ENCODE data around the gene PTPRM.
"Not testable (repeated sequence)": the region's sequence is repeated elsewhere in the genome, so short reads cannot be mapped to it uniquely, and the experiment has no call there.

PTPRM gene

DNA sequence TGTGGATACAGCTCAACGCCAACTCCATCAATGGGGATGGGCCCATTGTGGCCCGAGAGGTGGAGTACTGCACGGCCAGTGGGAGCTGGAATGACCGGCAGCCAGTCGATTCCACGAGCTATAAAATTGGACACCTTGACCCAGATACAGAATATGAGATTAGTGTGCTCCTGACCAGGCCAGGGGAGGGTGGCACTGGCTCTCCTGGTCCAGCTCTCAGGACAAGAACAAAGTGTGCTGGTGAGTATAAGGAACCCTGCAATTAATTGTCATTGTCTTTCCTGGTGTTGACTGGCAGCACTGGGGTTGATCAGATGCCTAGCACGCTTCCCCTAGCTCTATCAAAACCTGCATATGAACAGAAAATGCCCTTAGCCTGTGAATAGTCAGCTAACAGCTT, 388.1 kb downstream of the PTPRM start:
- DNase-seq: no peak

DNA sequence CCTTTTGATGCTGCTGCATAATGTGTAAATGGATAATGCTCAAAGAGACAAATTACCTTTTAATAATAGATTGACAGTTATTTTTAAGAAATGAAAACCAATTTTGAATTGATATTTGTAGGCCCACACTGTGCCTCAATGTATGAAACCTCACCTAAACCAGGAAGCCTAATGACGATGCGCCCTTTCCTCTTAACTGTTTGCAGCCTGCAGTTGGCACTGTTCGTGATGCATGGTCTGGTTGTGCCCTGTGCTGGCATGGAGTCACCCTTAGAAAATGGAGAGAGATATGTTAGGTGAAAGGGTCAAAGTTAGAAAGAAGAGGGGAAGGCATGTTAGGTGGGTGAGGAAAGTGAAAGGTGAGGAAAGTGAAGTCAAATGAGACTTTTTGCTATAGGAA, 390.2 kb downstream of the PTPRM start:
- DNase-seq: no peak

DNA sequence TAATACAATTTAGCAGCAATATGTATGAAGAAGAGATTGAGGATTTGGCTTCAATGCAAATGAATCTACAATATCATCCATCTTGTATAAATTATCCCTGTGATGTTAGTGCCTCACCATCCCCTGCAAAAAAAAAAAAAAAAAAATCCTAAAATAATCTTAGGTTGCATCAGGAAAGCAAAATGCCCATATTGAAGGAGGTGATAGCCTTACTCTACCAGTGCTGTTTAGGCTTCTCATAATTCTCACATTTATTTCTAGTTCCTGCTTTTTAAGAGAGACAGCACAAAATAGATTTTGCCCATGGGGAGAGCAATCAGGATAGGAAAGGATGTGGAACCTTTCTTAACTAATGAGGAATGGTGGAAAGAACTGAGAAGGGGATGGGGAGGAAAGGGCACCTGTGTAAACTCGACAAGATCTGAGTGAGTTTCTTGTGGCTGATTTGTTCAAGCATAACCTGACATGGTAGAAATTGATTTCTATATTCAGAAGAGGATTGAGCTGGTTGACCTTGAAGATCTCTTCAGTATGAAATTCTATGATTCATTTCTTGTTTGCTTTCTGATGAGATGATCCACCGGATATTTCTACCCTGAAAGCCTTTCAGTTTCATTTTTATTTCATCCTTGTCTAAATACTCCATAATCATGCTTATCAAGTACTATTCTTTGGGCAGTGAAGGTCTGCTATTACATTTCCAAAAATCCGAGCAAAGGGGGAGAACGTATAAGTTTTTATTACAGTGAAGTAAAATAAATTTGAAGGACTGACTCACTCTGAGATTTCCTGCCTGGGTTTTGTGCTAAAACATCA, 391.2 kb downstream of the PTPRM start:
- DNase-seq: no peak

DNA sequence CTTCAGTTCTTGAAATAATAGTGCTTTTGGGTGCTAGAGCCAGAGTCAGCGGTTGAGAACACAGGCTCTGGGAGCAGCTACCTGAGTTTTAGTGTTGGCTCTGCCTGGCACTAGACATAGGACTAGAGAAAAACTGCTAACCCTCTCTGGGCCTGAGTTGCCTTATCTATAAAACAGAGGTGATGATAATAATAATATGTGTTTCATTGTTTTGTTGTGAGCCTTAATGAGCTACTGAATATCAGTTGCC, 391.7 kb downstream of the PTPRM start:
- no peak for DNase-seq

DNA sequence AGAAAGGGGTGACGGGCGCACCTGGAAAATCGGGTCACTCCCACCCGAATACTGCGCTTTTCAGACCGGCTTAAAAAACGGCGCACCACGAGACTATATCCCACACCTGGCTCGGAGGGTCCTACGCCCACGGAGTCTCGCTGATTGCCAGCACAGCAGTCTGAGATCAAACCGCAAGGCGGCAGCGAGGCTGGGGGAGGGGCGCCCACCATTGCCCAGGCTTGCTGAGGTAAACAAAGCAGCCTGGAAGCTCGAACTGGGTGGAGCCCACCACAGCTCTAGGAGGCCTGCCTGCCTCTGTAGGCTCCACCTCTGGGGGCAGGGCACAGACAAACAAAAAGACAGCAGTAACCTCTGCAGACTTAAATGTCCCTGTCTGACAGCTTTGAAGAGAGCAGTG, 399.6 kb downstream of the PTPRM start:
- DNase-seq: not testable (repeated sequence)

DNA sequence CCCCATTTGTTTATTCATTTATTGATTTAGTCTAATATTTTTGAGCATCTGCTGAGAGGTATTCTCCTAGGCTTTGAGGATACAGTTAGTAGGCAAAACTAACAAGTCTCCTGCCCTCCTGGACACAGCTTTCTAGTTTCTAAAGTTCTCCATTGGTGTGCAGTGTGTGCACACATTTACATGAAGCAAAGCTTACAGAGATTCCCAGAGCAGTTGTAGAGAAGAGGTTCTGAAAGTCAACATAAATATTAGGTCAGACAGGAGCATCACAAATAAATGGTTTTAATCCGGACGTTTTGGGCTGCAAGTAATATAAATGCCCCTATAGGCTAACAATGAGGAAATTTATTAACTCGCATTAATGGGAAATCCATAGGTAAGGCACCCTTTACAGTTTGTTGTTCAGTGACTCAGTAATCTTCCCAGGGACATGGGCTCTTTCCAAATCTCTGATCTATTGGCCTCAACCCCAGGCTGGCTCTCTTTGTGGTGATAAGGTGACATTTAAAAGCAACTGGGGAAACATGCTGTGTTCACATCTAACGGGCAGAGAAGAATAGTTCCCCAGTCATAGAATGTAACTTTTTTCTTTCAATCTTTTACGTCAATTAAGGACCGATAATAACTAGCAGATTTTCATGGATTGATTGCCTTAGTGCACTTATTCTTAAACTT, 407.2 kb downstream of the PTPRM start:
- DNase-seq: no peak

DNA sequence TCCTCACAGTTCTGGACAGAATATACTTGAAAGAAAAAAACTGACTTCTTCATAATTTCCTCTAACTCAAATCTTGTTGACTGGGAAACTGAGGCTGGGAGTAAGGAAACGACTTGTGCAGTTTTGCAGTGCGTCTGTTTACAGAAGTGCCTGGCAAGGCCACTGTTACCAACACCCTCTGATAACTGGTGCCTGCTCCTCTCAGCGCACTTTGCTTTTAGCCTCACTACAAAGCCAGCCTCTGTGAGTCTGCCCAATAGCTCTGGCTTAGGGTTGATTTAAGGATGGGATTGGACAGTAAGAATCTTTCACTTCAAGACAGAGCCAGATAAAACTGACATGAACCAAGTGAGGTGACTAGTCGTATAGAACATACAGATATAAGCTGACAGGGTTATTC, 410.8 kb downstream of the PTPRM start:
- DNase-seq: no peak

DNA sequence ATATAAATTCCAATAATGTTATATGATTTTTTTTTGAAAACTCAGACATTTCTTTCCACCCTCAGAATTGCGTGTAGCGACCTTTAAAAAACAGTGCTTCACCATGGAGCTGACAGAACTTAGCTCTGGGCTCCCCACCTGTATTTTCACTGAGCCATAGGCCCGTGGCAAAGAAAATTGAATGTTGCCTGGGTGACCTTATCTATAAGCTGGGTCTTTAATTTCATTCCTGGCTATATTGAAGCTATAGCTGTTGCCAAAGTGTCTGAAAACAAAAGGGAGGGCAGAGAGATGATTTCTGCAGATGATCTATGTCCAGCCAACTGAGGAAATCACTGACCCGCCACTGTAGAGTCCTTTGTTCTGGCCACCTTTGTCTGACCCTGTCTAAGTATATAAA, 411.7 kb downstream of the PTPRM start:
- no peak for DNase-seq

DNA sequence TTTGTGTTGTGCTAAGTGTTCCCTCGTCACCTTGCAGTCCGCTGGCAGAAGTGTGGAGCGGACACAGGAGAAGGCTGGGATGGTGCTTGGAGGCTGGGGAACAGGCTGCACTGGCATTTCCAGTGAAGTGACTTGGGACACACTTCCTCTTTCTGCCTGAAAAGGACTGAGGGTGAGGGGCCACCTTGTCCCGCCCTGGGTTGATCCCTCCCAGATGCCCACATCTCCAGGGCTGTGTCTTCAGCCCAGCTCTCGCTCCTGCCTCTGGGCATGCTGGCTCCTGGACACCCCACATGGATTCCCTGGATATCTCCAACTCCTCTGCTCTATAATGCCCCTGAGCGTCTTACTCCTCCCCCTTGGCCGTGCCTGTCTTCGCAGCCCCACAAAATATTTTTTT, 412.6 kb downstream of the PTPRM start:
- DNase-seq: no peak

DNA sequence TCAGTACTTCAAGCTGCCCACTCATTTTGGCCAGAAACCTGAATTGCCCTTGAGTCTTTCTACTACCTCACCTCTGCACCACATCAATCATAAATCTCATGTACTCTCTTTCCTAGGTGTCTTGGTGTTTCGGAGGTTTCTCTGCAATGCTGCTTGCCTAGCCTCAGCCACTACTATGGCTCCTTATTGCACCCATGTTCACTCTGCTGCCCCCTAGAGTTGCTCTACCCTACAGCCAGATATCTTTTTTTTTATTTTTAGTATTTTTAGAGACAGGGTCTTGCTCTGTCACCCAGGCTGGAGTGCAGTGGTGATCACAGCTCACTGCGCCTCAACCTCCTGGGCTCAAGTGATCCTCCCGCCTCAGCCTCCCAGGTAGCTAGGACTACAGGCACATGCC, 413.0 kb downstream of the PTPRM start:
- no peak for DNase-seq

DNA sequence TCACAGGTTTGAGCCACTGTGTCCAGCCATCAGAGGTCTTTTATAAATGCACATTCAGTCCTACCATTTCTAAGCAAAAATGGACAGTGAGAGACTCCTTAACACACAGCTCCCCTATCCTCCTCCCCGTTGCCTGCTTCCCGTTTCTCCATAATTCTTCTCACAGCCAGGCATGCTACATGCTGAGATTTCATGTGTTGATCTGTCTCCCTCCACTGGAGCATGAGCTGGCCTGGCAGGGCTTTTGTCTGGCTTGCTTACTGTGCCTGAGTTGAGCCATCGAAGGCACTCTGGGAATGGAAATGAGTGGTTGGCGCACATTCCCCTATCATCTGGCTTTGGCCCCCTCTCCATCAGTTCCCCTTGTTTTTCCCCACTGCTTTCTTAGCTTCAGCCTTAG, 413.5 kb downstream of the PTPRM start:
- no peak for DNase-seq

DNA sequence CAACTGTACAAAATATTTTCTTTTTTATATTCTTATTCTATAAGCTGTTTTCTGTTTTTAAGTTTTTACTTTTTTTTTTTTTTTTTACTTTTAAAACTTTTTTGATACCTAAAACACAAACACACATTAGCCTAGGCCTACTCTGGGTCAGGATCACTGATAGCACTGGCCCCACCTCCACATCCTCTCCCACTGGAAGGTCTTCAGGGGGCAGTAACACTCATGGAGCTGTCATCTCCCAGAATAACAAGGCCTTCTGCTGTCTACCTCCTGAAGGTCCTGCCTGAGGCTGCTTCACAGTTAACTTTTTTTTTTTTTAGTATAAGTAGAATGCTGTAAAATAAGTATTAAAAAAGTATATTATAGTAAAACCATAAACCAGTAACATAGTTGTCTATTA, 415.1 kb downstream of the PTPRM start:
- DNase-seq: no peak

DNA sequence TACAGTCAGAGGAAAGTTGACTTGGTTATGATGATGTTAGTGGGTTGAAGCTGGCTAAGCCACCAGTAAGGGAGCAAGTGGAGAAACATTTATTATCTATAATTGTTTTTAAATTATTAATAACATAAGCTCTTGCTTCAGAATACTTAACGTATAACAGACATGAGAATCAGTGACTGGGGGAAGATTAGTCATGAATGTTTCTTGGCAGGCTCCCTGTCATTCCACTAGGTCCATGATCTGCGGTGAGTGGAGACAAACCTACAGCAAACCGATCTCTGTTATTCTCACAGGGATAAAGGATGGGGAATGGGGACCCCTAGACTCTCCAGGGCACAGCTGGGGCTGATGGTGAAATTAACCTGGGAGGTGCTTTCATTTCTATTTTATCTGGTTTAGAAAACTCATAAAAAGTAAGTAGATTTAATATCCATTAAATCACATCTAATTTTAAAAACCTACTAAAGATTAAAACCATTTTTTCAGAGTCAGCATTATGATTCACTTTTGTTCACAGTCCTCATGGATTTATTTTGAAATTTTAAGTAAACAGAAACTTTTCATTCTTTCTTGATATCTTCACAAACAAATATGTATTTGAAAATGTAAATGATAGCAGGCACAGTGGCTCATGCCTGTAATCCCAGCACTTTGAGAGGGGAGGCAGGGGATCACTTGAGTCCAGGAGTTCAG, 420.3 kb downstream of the PTPRM start:
- no peak for DNase-seq

DNA sequence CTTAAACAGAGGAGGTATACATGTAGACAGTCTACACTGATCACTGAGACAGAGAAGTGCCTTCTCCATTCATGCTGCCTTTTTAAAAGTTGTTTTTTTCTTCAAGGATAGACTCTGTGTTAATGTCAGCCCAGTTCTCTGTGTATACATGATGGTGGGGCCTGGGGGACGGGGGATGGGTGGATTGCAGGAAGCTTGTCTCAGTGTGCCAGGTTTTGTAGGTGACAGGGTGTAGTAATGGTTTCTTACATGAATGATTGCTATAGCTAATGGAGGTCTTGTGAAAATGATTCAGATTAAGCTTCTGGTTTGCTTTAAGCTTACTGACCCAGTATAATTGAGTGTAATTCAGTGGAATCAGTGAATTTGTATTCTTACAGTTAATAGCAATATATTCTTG, 423.6 kb downstream of the PTPRM start:
- DNase-seq: no peak

DNA sequence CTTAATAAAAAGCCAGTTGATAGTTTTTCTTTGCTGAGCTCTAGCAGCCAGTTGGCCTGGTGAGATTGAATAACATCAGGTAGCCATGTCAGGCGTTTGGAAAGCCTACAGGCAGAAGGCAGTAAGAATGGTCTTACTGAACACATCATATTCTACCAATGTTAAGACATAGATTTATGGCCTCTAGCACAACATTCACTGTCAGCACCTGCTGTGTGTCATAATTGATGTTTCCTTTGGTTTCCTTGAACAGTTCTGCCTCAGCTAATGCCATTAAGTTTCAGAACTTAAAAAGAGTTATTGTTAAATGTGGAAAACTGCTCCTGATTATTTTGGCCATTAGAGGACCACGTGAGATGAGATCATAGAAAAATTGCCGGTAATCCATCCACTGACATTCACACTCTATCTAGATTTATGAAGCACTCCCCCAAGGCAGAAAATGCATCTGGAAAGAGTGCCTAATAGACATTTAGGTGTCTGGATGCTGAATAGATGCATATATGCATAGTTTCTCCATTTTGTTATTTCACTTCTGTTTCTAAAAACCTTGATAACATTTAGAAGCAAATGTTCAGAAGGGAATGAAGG, 434.7 kb downstream of the PTPRM start:
- DNase-seq: no peak

DNA sequence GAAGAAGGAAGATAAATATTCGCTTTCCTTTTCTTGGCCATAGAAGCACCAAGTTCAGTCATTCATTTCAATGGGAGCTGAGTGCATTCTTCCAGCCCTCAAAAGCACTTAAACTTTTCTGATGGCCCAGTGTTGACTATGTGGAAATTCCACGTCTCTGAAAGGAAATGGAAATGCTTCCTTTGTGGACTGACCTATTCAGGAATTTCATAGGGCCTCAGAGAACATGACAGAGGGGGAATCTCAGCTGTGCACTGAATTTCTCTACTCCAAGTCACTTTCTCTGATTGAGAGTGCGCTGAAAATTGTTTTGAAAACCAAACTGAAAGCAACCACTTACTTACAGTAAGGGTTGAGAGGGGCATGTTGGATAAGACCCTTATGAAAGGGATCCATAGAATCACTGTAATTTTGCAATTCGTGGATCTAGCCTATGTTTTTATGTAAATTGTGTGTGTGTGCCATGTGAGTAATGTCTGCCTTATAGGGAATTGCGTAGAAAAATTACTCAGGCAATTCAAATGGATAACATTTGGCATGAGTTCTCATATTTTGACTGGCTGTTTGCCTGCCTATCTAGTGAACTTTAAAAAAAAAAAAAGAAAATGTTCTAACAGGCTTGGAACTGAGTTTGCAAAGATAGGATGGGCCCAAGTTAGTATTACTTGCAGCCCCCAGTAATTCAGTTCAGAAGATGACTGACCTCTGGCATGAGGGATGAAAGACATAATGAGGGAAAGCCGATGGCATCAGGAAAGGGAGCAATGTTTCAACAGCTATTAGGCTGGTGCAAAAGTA, 437.0 kb downstream of the PTPRM start:
- no peak for DNase-seq

DNA sequence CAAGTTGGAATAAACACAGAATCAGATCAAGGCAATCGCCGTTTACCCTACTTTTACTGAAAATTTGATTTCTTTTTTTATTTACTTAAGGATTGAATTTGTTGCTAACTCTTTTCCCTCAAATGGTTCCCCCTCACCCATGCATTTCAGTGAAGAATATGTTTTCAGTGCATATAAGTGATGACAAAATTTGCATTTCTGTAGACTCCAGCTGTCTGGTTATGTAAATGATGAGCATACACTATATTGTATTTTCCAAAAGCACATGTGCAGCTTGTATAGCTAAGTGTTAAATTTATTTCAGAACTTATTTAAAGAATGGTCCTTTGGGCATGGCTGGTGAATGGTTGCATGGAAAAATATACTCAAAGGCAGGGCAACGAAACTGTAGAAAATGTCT, 437.7 kb downstream of the PTPRM start:
- DNase-seq: no peak

DNA sequence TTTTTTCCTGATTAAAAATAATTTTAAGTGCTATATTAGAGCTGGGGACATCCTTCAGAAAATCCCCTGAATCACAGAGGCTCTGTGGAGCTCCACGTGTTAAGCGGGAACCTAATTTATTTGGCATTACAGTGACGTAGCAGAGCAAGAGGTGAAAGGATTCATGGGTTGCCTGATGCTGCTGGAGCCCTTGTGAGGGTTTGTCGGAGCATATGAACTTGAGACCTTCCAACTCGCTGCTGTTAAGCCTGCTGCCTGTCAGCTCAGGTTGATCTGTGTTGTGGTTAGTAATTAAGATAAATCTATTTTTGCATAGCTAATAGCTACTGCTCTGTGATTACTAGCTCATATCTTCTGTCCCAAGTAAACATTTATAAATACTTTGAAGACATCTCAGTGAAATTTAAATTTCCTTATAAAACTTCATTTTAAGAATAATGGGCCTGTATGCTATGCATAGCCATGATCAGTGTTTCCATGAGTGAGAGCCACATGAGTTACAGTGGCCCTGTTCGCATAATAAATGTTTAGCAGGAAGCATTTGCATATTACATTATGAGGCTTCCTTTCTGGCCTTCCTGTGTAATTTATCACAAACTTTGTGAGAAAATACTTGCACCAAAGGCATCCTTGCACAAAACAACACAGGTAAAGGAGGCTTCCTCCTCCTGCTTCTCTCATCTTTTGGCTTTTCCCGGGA, 438.9 kb downstream of the PTPRM start:
- no peak for DNase-seq

DNA sequence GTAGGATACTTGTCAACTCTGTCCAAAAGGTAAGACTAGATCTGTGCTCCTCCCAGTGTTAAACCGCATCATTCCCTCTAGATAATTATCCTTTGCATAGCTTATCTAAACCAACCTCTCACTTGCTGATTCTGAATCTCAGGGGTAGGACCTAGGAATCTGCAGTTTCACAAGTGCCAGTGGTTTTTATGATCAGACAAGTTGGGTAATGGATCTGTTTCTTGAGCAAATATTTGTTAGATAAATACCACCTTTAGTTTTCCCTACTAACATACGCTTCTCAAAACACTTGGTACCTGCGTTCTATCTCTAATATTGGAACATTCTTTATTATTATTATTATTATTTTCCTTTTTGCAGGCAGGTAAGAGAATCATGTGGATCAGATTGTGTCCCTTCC, 439.9 kb downstream of the PTPRM start:
- DNase-seq: no peak

DNA sequence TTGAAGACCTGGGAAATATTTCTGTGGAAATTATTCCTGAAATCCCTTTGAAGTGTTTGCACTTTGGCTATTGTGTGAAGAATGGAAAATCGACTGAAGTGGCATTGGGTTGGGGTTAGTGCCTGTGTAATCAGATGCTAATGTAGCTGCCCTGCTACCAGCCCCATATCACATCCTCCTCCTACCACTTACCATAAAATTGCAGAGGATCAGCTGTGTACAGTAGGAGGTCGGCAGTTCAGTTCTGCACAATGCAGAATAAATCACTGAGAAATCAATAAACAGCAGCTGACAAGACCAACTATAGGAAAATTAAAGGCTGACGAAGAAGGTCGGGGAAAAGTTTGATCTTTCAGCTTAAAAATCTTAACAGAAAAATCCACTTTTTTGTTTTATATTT, 440.9 kb downstream of the PTPRM start:
- no peak for DNase-seq

DNA sequence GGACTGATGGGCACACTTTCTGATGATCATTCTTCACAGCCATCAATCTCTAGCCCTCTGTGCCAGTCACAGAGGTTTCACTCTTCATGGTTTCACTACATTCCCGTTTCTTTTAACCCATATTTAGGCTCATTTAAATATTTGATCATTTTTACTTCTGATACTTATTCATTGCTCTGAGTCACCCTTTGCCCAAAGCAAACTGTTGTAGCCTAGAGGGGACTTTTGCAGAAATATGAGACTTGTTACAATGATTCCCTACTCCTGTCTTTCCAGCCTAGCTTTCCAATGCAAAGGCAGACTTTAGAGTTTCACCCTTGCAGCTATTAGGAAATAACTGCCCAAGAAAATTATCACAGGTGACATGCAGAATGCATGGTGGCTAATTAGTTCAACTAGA, 444.2 kb downstream of the PTPRM start:
- no peak for DNase-seq

DNA sequence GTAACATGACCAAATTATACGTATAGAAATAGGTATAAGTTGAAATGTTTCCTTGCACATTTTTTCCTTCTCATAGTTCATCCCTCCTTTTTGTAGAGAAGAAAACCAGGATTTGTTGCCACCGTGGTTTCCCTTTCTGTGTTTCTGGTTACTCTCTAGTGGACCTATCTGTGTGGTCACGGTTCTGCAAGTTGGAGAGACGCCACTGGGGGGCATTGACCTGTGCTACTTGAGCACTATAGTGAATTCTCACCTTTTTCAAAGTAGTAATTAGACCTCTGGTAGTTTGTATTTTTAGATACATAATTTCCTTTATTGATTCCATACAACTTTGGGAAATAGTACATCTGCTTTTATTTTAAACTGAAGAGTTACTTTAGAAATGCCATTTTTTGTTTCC, 444.8 kb downstream of the PTPRM start:
- DNase-seq: no peak
